H1 (cell line): Measurements from ENCODE around the gene ZNF775. TPM values are rescaled to one million over a fixed set of nuclear protein-coding genes. Genes with fewer than 3 reads are reported as not detected.

Experiments used
- CTCF ChIA-PET: fragments of 300-600 bp; sonication (Branson Sonifier 250); formaldehyde crosslinking; loops from one replicate; lab custom pipeline; 2021; ENCODE audit not compliant: partially characterized antibody; lab: Charles Lee
- POLR2A ChIA-PET: fragments of 300-600 bp; sonication (Branson Sonifier 250); formaldehyde crosslinking; loops from one replicate; lab custom pipeline; 2021; ENCODE audit warnings: inconsistent platforms; ENCODE audit not compliant: partially characterized antibody; lab: Charles Lee
- DNase-seq, 2 experiments: peaks; one replicate each; pipeline versions ENCODE4 v3.0.0 to v3.0.0-alpha.2; 2010 to 2022; ENCODE audit warnings: low spot score in 2 of 2, low read depth in 1 of 2, mixed read lengths in 1 of 2
- FAIRE-seq: peaks from 2 replicates; lab custom pipeline; 2011; peaks lifted over from hg19 to GRCh38; lab: Jason Lieb, UNC
- H2AFZ ChIP-seq: 2 replicates; pipeline ENCODE4 v1.8.1; 2012; ENCODE audit warnings: low read length, inconsistent platforms
- H2AK5ac ChIP-seq: 2 replicates; pipeline ENCODE4 v1.6.1; 2013; ENCODE audit warnings: low read depth, low read length
- H2BK120ac ChIP-seq: replicated peaks from 2 replicates; pipeline ENCODE3; 2013; ENCODE audit warnings: low read depth, low read length, inconsistent platforms
- H2BK12ac ChIP-seq: 2 replicates; pipeline ENCODE4 v1.6.1; 2013; ENCODE audit warnings: low read depth, low read length
- H2BK15ac ChIP-seq: 2 replicates; pipeline ENCODE4 v1.6.1; 2013; ENCODE audit warnings: low read length
- H2BK20ac ChIP-seq: 2 replicates; pipeline ENCODE4 v1.6.1; 2013; ENCODE audit warnings: low read length
- H2BK5ac ChIP-seq: 2 replicates; pipeline ENCODE4 v1.6.1; 2013; ENCODE audit warnings: low read depth, low read length
- H3K14ac ChIP-seq: 2 replicates; pipeline ENCODE4 v1.6.1; 2013; ENCODE audit warnings: inconsistent platforms; ENCODE audit not compliant: insufficient read length
- H3K18ac ChIP-seq: 2 replicates; pipeline ENCODE4 v1.6.1; 2013; ENCODE audit warnings: low read length; ENCODE audit errors: extremely low read depth
- H3K23ac ChIP-seq: 2 replicates; pipeline ENCODE4 v1.6.1; 2013; ENCODE audit warnings: inconsistent platforms; ENCODE audit not compliant: insufficient read length
- H3K23me2 ChIP-seq: 2 replicates; pipeline ENCODE4 v1.6.1; 2013; ENCODE audit warnings: low read depth, low read length
- H3K27ac ChIP-seq: 2 replicates; pipeline ENCODE4 v1.6.1; 2011; ENCODE audit warnings: low read depth, low read length, inconsistent platforms
- H3K27me3 ChIP-seq, 4 experiments: replicated peaks in 1 of 4; 1 replicate in 1 of 4; 2 replicates in 3 of 4; pipeline versions ENCODE4 v1.6.1 to v1.8.1; 2011 to 2013; ENCODE audit warnings: low read length in 3 of 4, mild to moderate bottlenecking in 3 of 4, inconsistent platforms in 2 of 4, mixed read lengths in 2 of 4, moderate library complexity in 1 of 4; ENCODE audit not compliant: control insufficient read depth in 3 of 4, insufficient read depth in 3 of 4; ENCODE audit errors: extremely low read depth in 1 of 4
- H3K36me3 ChIP-seq, 4 experiments: 2 replicates each; pipeline versions ENCODE4 v1.6.1 to v1.8.1; 2011 to 2013; ENCODE audit warnings: mild to moderate bottlenecking in 4 of 4, low read length in 3 of 4, moderate library complexity in 2 of 4, control low read depth in 1 of 4, inconsistent platforms in 1 of 4; ENCODE audit not compliant: insufficient read depth in 4 of 4, control insufficient read depth in 2 of 4
- H3K4ac ChIP-seq: replicated peaks from 2 replicates; pipeline ENCODE3; 2013; ENCODE audit warnings: low read length, low read depth, mixed read lengths, inconsistent platforms; ENCODE audit not compliant: insufficient read length
- H3K4me1 ChIP-seq, 4 experiments: replicated peaks in 1 of 4; 1 replicate in 1 of 4; 2 replicates in 3 of 4; pipeline versions ENCODE4 v1.6.1 to v1.8.1; 2011 to 2013; ENCODE audit warnings: low read length in 3 of 4, inconsistent platforms in 2 of 4, mixed read lengths in 1 of 4; ENCODE audit not compliant: insufficient read depth in 4 of 4, control insufficient read depth in 3 of 4
- H3K4me2 ChIP-seq, 2 experiments: 2 replicates each; pipeline versions ENCODE4 v1.6.1 to v1.8.1; 2011 to 2013; ENCODE audit warnings: low read depth in 2 of 2, low read length in 2 of 2, control low read depth in 1 of 2, inconsistent platforms in 1 of 2, mild to moderate bottlenecking in 1 of 2; ENCODE audit not compliant: insufficient read depth in 1 of 2
- H3K4me3 ChIP-seq, 4 experiments: fragments of 200-600, 300-600 bp in 1 of 4; sonication (generic), shearing (Covaris generic), sonication (Bioruptor Twin) in 1 of 4; 2 replicates each; pipeline versions ENCODE4 v1.5.1 to v1.8.1; 2011 to 2016; ENCODE audit warnings: low read length in 4 of 4, low read depth in 3 of 4, control low read depth in 2 of 4, inconsistent platforms in 2 of 4, mild to moderate bottlenecking in 2 of 4, mixed read lengths in 1 of 4, moderate library complexity in 1 of 4; ENCODE audit not compliant: insufficient read depth in 2 of 4; ENCODE audit errors: extremely low read depth in 1 of 4
- H3K56ac ChIP-seq: replicated peaks from 2 replicates; pipeline ENCODE3; 2013; ENCODE audit warnings: low read depth, mild to moderate bottlenecking, mixed read lengths, low read length, inconsistent platforms; ENCODE audit not compliant: insufficient read length
- H3K79me1 ChIP-seq: 2 replicates; pipeline ENCODE4 v1.6.1; 2013; ENCODE audit warnings: low read depth, low read length, control low read depth
- H3K79me2 ChIP-seq, 2 experiments: 2 replicates each; pipeline versions ENCODE4 v1.6.1 to v1.8.1; 2012 to 2013; ENCODE audit warnings: low read length in 2 of 2, mild to moderate bottlenecking in 2 of 2, inconsistent platforms in 1 of 2; ENCODE audit not compliant: insufficient read depth in 2 of 2, control insufficient read depth in 1 of 2
- H3K9ac ChIP-seq, 4 experiments: replicated peaks in 1 of 4; 1 replicate in 1 of 4; 2 replicates in 3 of 4; pipeline versions ENCODE4 v1.6.1 to v1.8.1; 2011 to 2013; ENCODE audit warnings: low read depth in 3 of 4, low read length in 3 of 4, control low read depth in 2 of 4, mild to moderate bottlenecking in 2 of 4, moderate library complexity in 2 of 4, inconsistent platforms in 1 of 4; ENCODE audit errors: extremely low read depth in 1 of 4
- H3K9me3 ChIP-seq, 2 experiments: 2 replicates each; pipeline versions ENCODE4 v1.6.1 to v1.8.1; 2012 to 2013; ENCODE audit warnings: mild to moderate bottlenecking in 2 of 2, moderate library complexity in 2 of 2, control low read depth in 1 of 2, inconsistent platforms in 1 of 2, low read depth in 1 of 2, low read length in 1 of 2, mixed read lengths in 1 of 2; ENCODE audit not compliant: insufficient read depth in 2 of 2
- H4K20me1 ChIP-seq, 2 experiments: replicated peaks in 1 of 2; 2 replicates each; pipeline versions ENCODE3 to v1.8.1; 2011 to 2013; ENCODE audit warnings: inconsistent platforms in 2 of 2, low read length in 2 of 2, mild to moderate bottlenecking in 1 of 2; ENCODE audit not compliant: insufficient read depth in 2 of 2, control insufficient read depth in 1 of 2
- H4K5ac ChIP-seq: 2 replicates; pipeline ENCODE4 v1.6.1; 2013; ENCODE audit warnings: low read length, low read depth, mixed read lengths, inconsistent platforms; ENCODE audit not compliant: insufficient read length
- H4K8ac ChIP-seq: 2 replicates; pipeline ENCODE4 v1.8.0; 2013; ENCODE audit warnings: mild to moderate bottlenecking, moderate library complexity, low read length, inconsistent platforms; ENCODE audit not compliant: insufficient read depth; ENCODE audit errors: extremely low read depth
- H4K91ac ChIP-seq: replicated peaks from 2 replicates; pipeline ENCODE3; 2013; ENCODE audit warnings: low read length, mixed read lengths, inconsistent platforms; ENCODE audit not compliant: insufficient read length
- CTCF ChIP-seq, 3 experiments: IDR thresholded peaks; 1 replicate in 2 of 3; 2 replicates in 1 of 3; pipeline versions ENCODE4 v1.5.1 to v1.6.1; 2011; ENCODE audit warnings: low read length in 3 of 3, mild to moderate bottlenecking in 3 of 3, inconsistent platforms in 2 of 3, low read depth in 1 of 3, moderate library complexity in 1 of 3; ENCODE audit not compliant: insufficient read depth in 1 of 3; ENCODE audit errors: control extremely low read depth in 1 of 3
- E2F6 ChIP-seq: IDR thresholded peaks from 2 replicates; pipeline ENCODE4 v1.6.1; 2012; ENCODE audit warnings: inconsistent platforms
- HDAC6 ChIP-seq: IDR thresholded peaks from one replicate; pipeline ENCODE4 v1.7.1; 2012; ENCODE audit warnings: low read depth, mild to moderate bottlenecking, inconsistent platforms, low read length, moderate library complexity
- JUND ChIP-seq: IDR thresholded peaks from 2 replicates; pipeline ENCODE4 v1.6.1; 2011; ENCODE audit warnings: mild to moderate bottlenecking, improper control_type of control experiment, low read length
- RAD21 ChIP-seq, 2 experiments: IDR thresholded peaks in 1 of 2; conservative IDR thresholded peaks in 1 of 2; 2 replicates each; pipeline ENCODE4 v1.6.1; 2011; ENCODE audit warnings: low read depth in 2 of 2, low read length in 2 of 2, improper control_type of control experiment in 1 of 2, inconsistent platforms in 1 of 2, mild to moderate bottlenecking in 1 of 2, moderate library complexity in 1 of 2
- RFX5 ChIP-seq: IDR thresholded peaks from 2 replicates; pipeline ENCODE4 v1.6.1; 2011; ENCODE audit warnings: low read depth, low read length, improper control_type of control experiment, borderline replicate concordance
- RNF2 ChIP-seq: fragments of 200-900, 300-1000 bp; sonication (generic); IDR thresholded peaks from 2 replicates; pipeline ENCODE4 v1.7.1; 2016; ENCODE audit warnings: borderline replicate concordance, low read depth, mild to moderate bottlenecking, antibody characterized with exemption, low read length; ENCODE audit not compliant: poor library complexity, severe bottlenecking; ENCODE audit errors: missing control alignments
- SIX5 ChIP-seq: IDR thresholded peaks from 2 replicates; pipeline ENCODE4 v1.6.1; 2011; ENCODE audit warnings: mild to moderate bottlenecking, low read depth, low read length
- SRF ChIP-seq: IDR thresholded peaks from 2 replicates; pipeline ENCODE4 v1.6.1; 2011; ENCODE audit warnings: mild to moderate bottlenecking, low read depth, low read length, moderate library complexity
- WGBS, 2 experiments: shearing (Covaris generic) in 1 of 2; methylation state at CpG; one replicate each; pipeline versions ENCODE4 v1.1.6 to v1.1.7; 2013 to 2015; ENCODE audit warnings: low lambda C conversion rate in 2 of 2, mixed read lengths in 2 of 2, inconsistent platforms in 1 of 2, low coverage in 1 of 2, missing lambda C conversion rate in 1 of 2; ENCODE audit not compliant: insufficient replicate concordance in 2 of 2, insufficient coverage in 1 of 2, insufficient read length in 1 of 2; ENCODE audit errors: extremely low coverage in 1 of 2, missing lambda C conversion rate in 1 of 2; 5-methylcytosine and 5-hydroxymethylcytosine counted together
- polyA plus RNA-seq, 7 experiments: library from polyadenylated mRNA; depleted of rRNA in 3 of 7; stranded (reverse) in 5 of 7; unstranded in 2 of 7; fragments of >200 nt in 5 of 7; fragments of 200-250 nt in 2 of 7; gene quantifications; 1 replicate in 5 of 7; 2 replicates in 1 of 7; 4 replicates in 1 of 7; pipeline versions ENCODE4 v1.2.1 to v1.2.3, GENCODE V29; 2011 to 2013; ENCODE audit warnings: missing spikeins in 2 of 7, mixed read lengths in 2 of 7
- total RNA-seq: library from RNA; stranded (reverse); fragmentation: NEBNext Ultra II Directional; extraction: Animal tissue kit (Norgen Biotek cat#: 25700); gene quantifications from 2 replicates; pipeline ENCODE4 v1.2.1, GENCODE V29; 2021

Gene ZNF775
- total and polyA plus RNA-seq, 2 of the 8 experiments (the other 6 are each of a cell fraction or from before 2014, with no cell fraction given): 13.6 to 21.5 TPM

DNA sequence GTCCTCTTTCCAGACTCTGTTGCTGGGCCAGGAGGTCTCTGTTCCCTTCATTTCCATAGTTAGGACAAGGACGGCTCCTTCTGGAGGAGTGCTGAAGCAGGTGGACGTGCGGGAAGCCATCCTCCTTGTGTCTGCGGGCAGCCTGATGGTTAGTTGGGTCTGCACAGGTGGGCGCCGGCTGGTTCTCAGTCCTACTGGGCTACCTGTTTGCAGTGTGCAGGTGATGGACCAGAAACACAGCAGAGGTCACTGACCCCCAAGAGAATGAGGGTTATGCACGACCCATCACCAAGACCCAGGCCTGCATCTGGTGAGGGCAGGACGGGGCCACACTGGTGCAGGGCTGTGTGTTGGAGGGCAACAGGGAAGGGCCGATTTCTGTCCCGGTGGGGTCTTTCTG lies 45.5 kb upstream of the ZNF775 start:
- CTCF ChIA-PET: no interaction called here
- H4K5ac ChIP-seq: no peak overlapping the region
- H3K79me1 ChIP-seq: peaks cover 2% of the 10 kb centered on the region
- peaks cover 2 to 17% (median 11%) of the 10 kb centered on the region in 4 experiments; a peak in 6 of 8 replicates for H3K36me3 ChIP-seq
- peaks cover 3 to 8% of the 10 kb centered on the region in 2 experiments for H4K20me1 ChIP-seq
- H3K4me2 ChIP-seq: no peak overlapping the region
- H2BK5ac ChIP-seq: peak overlapping the region; percentile 52; the same call in 1 of the 2 replicates
- peak overlapping the region; percentile 82 for H2BK12ac ChIP-seq
- 0 out of 2 replicates have a peak overlapping the region, but pooled peaks have one; percentile 9 for H3K18ac ChIP-seq
- peak overlapping the region; percentile 95 for H2AK5ac ChIP-seq
- no peak overlapping the region for H3K4ac ChIP-seq
- DNase-seq (no peak), FAIRE-seq (no peak)
- H3K14ac ChIP-seq: no peak overlapping the region
- no peaks in the 10 kb centered on the region for H3K23me2 ChIP-seq
- no peak overlapping the region for H4K8ac ChIP-seq
- H3K4me3 ChIP-seq: no peak overlapping the region
- H3K23ac ChIP-seq: no peak overlapping the region
- H3K9ac ChIP-seq: no peak overlapping the region
- peaks cover 19 to 56% (median 37%) of the 10 kb centered on the region in 4 experiments for H3K4me1 ChIP-seq
- no peak overlapping the region for H2AFZ ChIP-seq
- peaks cover 0 to 7% of the 10 kb centered on the region in 2 experiments; a peak in 1 of 4 replicates for H3K79me2 ChIP-seq
- H3K9me3 ChIP-seq: no peaks in the 10 kb centered on the region
- H2BK120ac ChIP-seq: no peak overlapping the region
- H2BK20ac ChIP-seq: peak overlapping the region; percentile 61; the same call in 1 of the 2 replicates
- peak overlapping the region; percentile 54 for H2BK15ac ChIP-seq
- peak overlapping the region; percentile 29 for H4K91ac ChIP-seq
- H3K27ac ChIP-seq: no peak overlapping the region
- H3K27me3 ChIP-seq: 0 out of 7 replicates have a peak, but pooled peaks cover 0 to 2% (median 0%) of the 10 kb centered on the region in 4 experiments
- POLR2A ChIA-PET: interaction anchor here (1.2 kb wide), 1 partner anchor 66 kb away, joined by 5 read pairs; no protein-coding TSS in a partner anchor
- no peak overlapping the region for H3K56ac ChIP-seq
- WGBS, 2 experiments: 98% methylated on average over 10 of the region's 10 CpGs; no CpG with 5 or more reads in 1 of the 2 experiments
- no peak for TF ChIP-seq E2F6
- TF ChIP-seq RNF2: no peak
- TF ChIP-seq HDAC6: no peak
- no peak for TF ChIP-seq RFX5
- TF ChIP-seq CTCF (IDR thresholded peaks at IDR 0.05; ENCODE audit: control extremely low read depth in 1 of 3, insufficient read depth in 1 of 3, low read depth in 1 of 3, low read length in 3 of 3): no peak
- TF ChIP-seq JUND: no peak
- TF ChIP-seq SRF: no peak
- TF ChIP-seq SIX5: no peak
- TF ChIP-seq RAD21 (IDR thresholded peaks at IDR 0.05 in 1 of 2, conservative IDR thresholded peaks at IDR 0.05 in 1 of 2; ENCODE audit: low read depth in 2 of 2, low read length in 2 of 2): no peak
